HG02678 (cell line): ENCODE measurements around the gene ZBTB44.
A peak's percentile ranks its signal among the peaks of the same experiment; 100 is the strongest.

Experiments used
- ATAC-seq: cut with Tn5 transposase; IDR thresholded peaks from one replicate; pipeline ENCODE4 v1.9.1; 2021; ENCODE audit warnings: mild to moderate bottlenecking, moderate library complexity; ENCODE audit not compliant: unreplicated experiment

The ZBTB44 gene

GRCh38 chr11:130216591-130217132 lies 98.1 kb downstream of the ZBTB44 start:
- no peak for ATAC-seq

- ATAC-seq: no peak
Observed at GRCh38 chr11:130216221-130216550, 98.5 kb downstream of the ZBTB44 start.

- ATAC-seq: no peak
Observed at GRCh38 chr11:130215531-130216220, 99.0 kb downstream of the ZBTB44 start.

GRCh38 chr11:130214861-130215530 lies 99.7 kb downstream of the ZBTB44 start:
- ATAC-seq: no peak

GRCh38 chr11:130213979-130214281 lies 100.8 kb downstream of the ZBTB44 start:
- no peak for ATAC-seq

GRCh38 chr11:130213143-130213978 lies 101.4 kb downstream of the ZBTB44 start:
- ATAC-seq: peak; percentile 89

GRCh38 chr11:130212431-130212961 lies 102.2 kb downstream of the ZBTB44 start:
- ATAC-seq: no peak

- no peak for ATAC-seq
Observed at GRCh38 chr11:130211781-130212401, 102.8 kb downstream of the ZBTB44 start.

GRCh38 chr11:130211144-130211543 lies 103.6 kb downstream of the ZBTB44 start:
- ATAC-seq: no peak

- ATAC-seq: no peak
Observed at GRCh38 chr11:130209954-130210854, 104.5 kb downstream of the ZBTB44 start.

GRCh38 chr11:130209128-130209932 lies 105.4 kb downstream of the ZBTB44 start:
- ATAC-seq: no peak

- no peak for ATAC-seq
Observed at GRCh38 chr11:130208241-130209127, 106.2 kb downstream of the ZBTB44 start.

GRCh38 chr11:130206141-130206540 lies 108.6 kb downstream of the ZBTB44 start:
- no peak for ATAC-seq

GRCh38 chr11:130204703-130205095 lies 110.0 kb downstream of the ZBTB44 start:
- ATAC-seq: no peak

- no peak for ATAC-seq
Observed at GRCh38 chr11:130203766-130204702, 110.7 kb downstream of the ZBTB44 start.

GRCh38 chr11:130202818-130203689 lies 111.7 kb downstream of the ZBTB44 start:
- no peak for ATAC-seq
